Glutamatergic neuron (in vitro differentiated cells): ENCODE data around the gene RPE65. TPM values are rescaled to one million over a fixed set of nuclear protein-coding genes. Genes with fewer than 3 reads are reported as not detected.

Source experiments
- DNase-seq: peaks from one replicate; pipeline ENCODE4 v3.0.0; 2022
- H3K27ac Mint-ChIP-seq: one replicate; pipeline ENCODE4 v1.8.0; 2020; ENCODE audit warnings: mild to moderate bottlenecking, mixed read lengths, inconsistent platforms; ENCODE audit not compliant: unreplicated experiment
- H3K27me3 Mint-ChIP-seq: one replicate; pipeline ENCODE4 v1.8.0; 2020; ENCODE audit warnings: mild to moderate bottlenecking, moderate library complexity, mixed read lengths, inconsistent platforms; ENCODE audit not compliant: unreplicated experiment
- H3K36me3 Mint-ChIP-seq: one replicate; pipeline ENCODE4 v1.8.0; 2020; ENCODE audit warnings: mild to moderate bottlenecking, mixed read lengths, inconsistent platforms; ENCODE audit not compliant: unreplicated experiment
- H3K4me1 Mint-ChIP-seq: one replicate; pipeline ENCODE4 v1.8.0; 2020; ENCODE audit warnings: mild to moderate bottlenecking, low read depth, mixed read lengths, inconsistent platforms; ENCODE audit not compliant: unreplicated experiment
- H3K4me3 Mint-ChIP-seq: one replicate; pipeline ENCODE4 v1.8.0; 2020; ENCODE audit warnings: mild to moderate bottlenecking, mixed read lengths, inconsistent platforms; ENCODE audit not compliant: unreplicated experiment
- H3K9me3 Mint-ChIP-seq: one replicate; pipeline ENCODE4 v1.8.0; 2020; ENCODE audit warnings: mild to moderate bottlenecking, moderate library complexity, mixed read lengths, inconsistent platforms; ENCODE audit not compliant: unreplicated experiment
- total RNA-seq: library from RNA; stranded (reverse); fragmentation: NEBNext Ultra II Directional; extraction: Animal tissue kit (Norgen Biotek cat#: 25700); gene quantifications from one replicate; pipeline ENCODE4 v1.2.1, GENCODE V29; 2021; ENCODE audit not compliant: unreplicated experiment
- TF ChIP-seq, protein P1 (sequence below): fragments of 200-600 bp; sonication (generic); IDR thresholded peaks from one replicate; pipeline ENCODE4 v1.5.0; 2021; ENCODE audit not compliant: partially characterized antibody, unreplicated experiment

RPE65 gene
- total RNA-seq, 1 donor from 2014 or later, result not detected

DNA sequence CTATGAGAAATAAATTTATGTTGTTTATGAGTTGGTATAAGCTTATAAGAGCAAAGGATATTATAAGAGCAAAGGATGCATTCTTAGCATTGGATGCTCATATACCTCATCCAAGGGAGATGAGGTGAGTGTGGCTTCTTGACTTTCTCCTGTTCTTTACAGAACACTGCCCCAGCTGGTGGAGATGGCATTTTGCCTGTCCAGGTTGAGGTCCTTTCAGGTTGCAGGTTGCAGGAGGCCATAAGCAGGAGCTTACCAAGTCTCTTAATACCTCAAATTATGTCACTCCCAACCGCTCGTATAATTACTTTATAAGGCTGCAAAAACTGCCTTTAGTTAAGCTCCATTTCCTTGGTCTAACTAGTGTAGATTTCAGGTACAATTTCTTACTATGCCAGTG is 66.7 kb downstream of the RPE65 start:
- no peak overlapping the region for H3K4me3 Mint-ChIP-seq
- H3K36me3 Mint-ChIP-seq, result peaks cover 6% of the 10 kb centered on the region
- no peaks in the 10 kb centered on the region for H3K27me3 Mint-ChIP-seq
- no peak overlapping the region for H3K27ac Mint-ChIP-seq
- DNase-seq, result no peak
- TF ChIP-seq, protein P1, sequence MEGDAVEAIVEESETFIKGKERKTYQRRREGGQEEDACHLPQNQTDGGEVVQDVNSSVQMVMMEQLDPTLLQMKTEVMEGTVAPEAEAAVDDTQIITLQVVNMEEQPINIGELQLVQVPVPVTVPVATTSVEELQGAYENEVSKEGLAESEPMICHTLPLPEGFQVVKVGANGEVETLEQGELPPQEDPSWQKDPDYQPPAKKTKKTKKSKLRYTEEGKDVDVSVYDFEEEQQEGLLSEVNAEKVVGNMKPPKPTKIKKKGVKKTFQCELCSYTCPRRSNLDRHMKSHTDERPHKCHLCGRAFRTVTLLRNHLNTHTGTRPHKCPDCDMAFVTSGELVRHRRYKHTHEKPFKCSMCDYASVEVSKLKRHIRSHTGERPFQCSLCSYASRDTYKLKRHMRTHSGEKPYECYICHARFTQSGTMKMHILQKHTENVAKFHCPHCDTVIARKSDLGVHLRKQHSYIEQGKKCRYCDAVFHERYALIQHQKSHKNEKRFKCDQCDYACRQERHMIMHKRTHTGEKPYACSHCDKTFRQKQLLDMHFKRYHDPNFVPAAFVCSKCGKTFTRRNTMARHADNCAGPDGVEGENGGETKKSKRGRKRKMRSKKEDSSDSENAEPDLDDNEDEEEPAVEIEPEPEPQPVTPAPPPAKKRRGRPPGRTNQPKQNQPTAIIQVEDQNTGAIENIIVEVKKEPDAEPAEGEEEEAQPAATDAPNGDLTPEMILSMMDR, result no peak
- no peaks in the 10 kb centered on the region for H3K4me1 Mint-ChIP-seq
- H3K9me3 Mint-ChIP-seq, result no peaks in the 10 kb centered on the region

DNA sequence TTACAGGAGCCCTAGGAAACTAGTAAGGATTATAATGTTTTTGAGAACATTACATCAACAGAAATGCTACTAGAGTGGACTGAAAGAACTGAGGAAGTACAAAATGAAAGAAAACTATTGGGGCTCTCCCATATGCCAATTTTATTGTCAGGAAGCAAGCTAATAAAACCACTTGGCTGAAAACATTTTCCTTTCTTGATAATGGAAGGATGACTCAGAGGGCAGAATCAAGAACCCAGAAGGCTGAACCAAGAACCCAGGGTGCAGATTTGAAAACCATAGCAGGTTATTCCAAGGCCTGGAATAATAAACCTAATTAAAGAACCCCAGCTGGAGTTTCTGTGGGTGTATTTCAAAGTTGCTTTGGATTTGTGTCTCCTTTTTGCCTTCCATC is 70.7 kb downstream of the RPE65 start:
- Mint-ChIP-seq H3K9me3 (no peaks in the 10 kb centered on the region), H3K36me3 (no peaks in the 10 kb centered on the region), H3K27me3 (no peaks in the 10 kb centered on the region), H3K4me1 (no peaks in the 10 kb centered on the region), H3K4me3 (no peak overlapping the region), H3K27ac (no peak overlapping the region)
- TF ChIP-seq, protein P1, result no peak
- no peak for DNase-seq

Other genes with a start within 250 kb of the RPE65 start
- 1.5 TPM for gene WLS, start 217.4 kb downstream of the RPE65 start, total RNA-seq
- gene DEPDC1, start 47.1 kb upstream of the RPE65 start, total RNA-seq, result 2.5 TPM